K562 (cell line): ENCODE data around the gene TDRD12. TPM values are rescaled to one million over a fixed set of nuclear protein-coding genes. Genes with fewer than 3 reads are reported as not detected.
A peak's percentile ranks its signal among the peaks of the same experiment; 100 is the strongest.

Experiments used
- ATF2 ChIP-seq: sonication (generic); formaldehyde crosslinking; IDR thresholded peaks from 2 replicates; pipeline ENCODE4 v1.8.1; 2022; ENCODE audit warnings: missing genetic modification reagents
- BRCA1 ChIP-seq, 2 experiments: fragments of 450-650 bp in 1 of 2; sonication (generic) in 1 of 2; formaldehyde crosslinking in 1 of 2; IDR thresholded peaks; 2 replicates each; pipeline versions ENCODE4 v1.5.0 to v1.6.1; 2017 to 2020; ENCODE audit warnings: mild to moderate bottlenecking in 1 of 2, missing genetic modification reagents in 1 of 2
- CCNT2 ChIP-seq: IDR thresholded peaks from 2 replicates; pipeline ENCODE4 v1.6.1; 2011; ENCODE audit warnings: borderline replicate concordance, low read depth, mild to moderate bottlenecking, moderate library complexity, mixed read lengths, low read length; ENCODE audit not compliant: insufficient read length; ENCODE audit errors: extremely low read depth
- CHD1 ChIP-seq: fragments of 200-600 bp; sonication (generic); IDR thresholded peaks from one replicate; pipeline ENCODE4 v1.6.1; 2012; ENCODE audit warnings: mild to moderate bottlenecking, moderate library complexity, low read length, inconsistent platforms
- CTCF ChIP-seq, 3 experiments: IDR thresholded peaks in 2 of 3; conservative IDR thresholded peaks in 1 of 3; 2 replicates each; pipeline ENCODE4 v1.5.1; 2011 to 2012; ENCODE audit warnings: low read length in 3 of 3, mild to moderate bottlenecking in 3 of 3, control low read depth in 2 of 3, improper control_type of control experiment in 1 of 3, inconsistent platforms in 1 of 3, low read depth in 1 of 3, mixed read lengths in 1 of 3, moderate library complexity in 1 of 3; ENCODE audit not compliant: insufficient read depth in 2 of 3
- FIP1L1 ChIP-seq: fragments of 200-400 bp; formaldehyde crosslinking; IDR thresholded peaks from 2 replicates; pipeline ENCODE4 v1.6.1; 2018; ENCODE audit warnings: mild to moderate bottlenecking, low read depth, low read length; ENCODE audit not compliant: poor library complexity, severe bottlenecking
- L3MBTL2 ChIP-seq: fragments of 450-650 bp; IDR thresholded peaks from 2 replicates; pipeline ENCODE4 v1.6.1; 2016; ENCODE audit warnings: mild to moderate bottlenecking, moderate library complexity
- MAX ChIP-seq: sonication (generic); formaldehyde crosslinking; IDR thresholded peaks from 2 replicates; pipeline ENCODE4 v1.9.0; 2022; ENCODE audit warnings: mild to moderate bottlenecking, missing genetic modification reagents
- PCBP1 ChIP-seq: fragments of 200-400 bp; formaldehyde crosslinking; IDR thresholded peaks from 2 replicates; pipeline ENCODE4 v1.6.1; 2018; ENCODE audit warnings: mild to moderate bottlenecking, low read depth, low read length; ENCODE audit not compliant: poor library complexity, severe bottlenecking
- PREB ChIP-seq: sonication (generic); formaldehyde crosslinking; IDR thresholded peaks from 2 replicates; pipeline ENCODE4 v1.8.1; 2023; ENCODE audit warnings: mild to moderate bottlenecking, missing genetic modification reagents
- RBFOX2 ChIP-seq: fragments of 200-400 bp; formaldehyde crosslinking; IDR thresholded peaks from 2 replicates; pipeline ENCODE4 v1.6.1; 2017; ENCODE audit warnings: low read depth, mild to moderate bottlenecking, low read length, moderate library complexity
- TFAP4 ChIP-seq: sonication (generic); formaldehyde crosslinking; IDR thresholded peaks from 2 replicates; pipeline ENCODE4 v1.8.0; 2022; ENCODE audit warnings: missing genetic modification reagents, mild to moderate bottlenecking, moderate library complexity, borderline replicate concordance
- YBX1 ChIP-seq: fragments of 450-650 bp; IDR thresholded peaks from 2 replicates; pipeline ENCODE4 v1.7.1; 2016; ENCODE audit warnings: mild to moderate bottlenecking
- ZNF134 ChIP-seq: fragments of 250-450 bp; sonication (Bioruptor Pico); conservative IDR thresholded peaks from 2 replicates; pipeline ENCODE4 v1.4.0; 2020
- ZNF143 ChIP-seq: sonication (generic); formaldehyde crosslinking; IDR thresholded peaks from 2 replicates; pipeline ENCODE4 v1.9.0; 2022; ENCODE audit warnings: mild to moderate bottlenecking, missing genetic modification reagents
- polyA plus RNA-seq, 8 experiments: library from polyadenylated mRNA; depleted of rRNA in 4 of 8; stranded (reverse) in 5 of 8; unstranded in 3 of 8; fragments of >200 nt; fragmentation: Nextera tagmentation in 2 of 8; fragmentation: Illumina TruSeq in 1 of 8; extraction: Ambion mirVana in 2 of 8; extraction: Trizol in 1 of 8; gene quantifications; 2 replicates each; pipeline versions ENCODE4 v1.2.1 to v1.2.3, GENCODE V29; 2011 to 2014; ENCODE audit warnings: inconsistent platforms in 1 of 8, missing spikeins in 1 of 8
- total RNA-seq, 7 experiments: library from RNA; depleted of rRNA in 6 of 7; stranded (reverse); fragments of >200 nt in 6 of 7; fragmentation: Illumina TruSeq in 2 of 7; extraction: Trizol in 2 of 7; gene quantifications; 2 replicates each; pipeline versions ENCODE4 v1.2.1 to v1.2.3, GENCODE V29; 2011 to 2021; ENCODE audit warnings: low replicate concordance in 1 of 7

The TDRD12 gene
- total and polyA plus RNA-seq, 9 of the 15 experiments (the other 6 are each of a cell fraction or from before 2014, with no cell fraction given) = 0.03 TPM; not detected in 8

GRCh38 chr19:32691952-32692726, 27.4 kb upstream of the TDRD12 start (continued):
- TF ChIP-seq RBFOX2 = peak; percentile 96
- no peak for TF ChIP-seq CTCF (IDR thresholded peaks at IDR 0.05 in 2 of 3, conservative IDR thresholded peaks at IDR 0.05 in 1 of 3; ENCODE audit: insufficient read depth in 2 of 3, low read depth in 1 of 3, low read length in 3 of 3)
- TF ChIP-seq PREB = 0 out of 2 replicates have a peak, but pooled peaks have one; percentile 42
- peak; percentile 58 for TF ChIP-seq CCNT2
- peak; percentile 20; the same call in 1 of the 2 replicates for TF ChIP-seq ZNF134
- peak; percentile 54; the same call in 1 of the 2 replicates for TF ChIP-seq TFAP4
- peak; percentile 55 for TF ChIP-seq PCBP1
- peak; percentile 87 for TF ChIP-seq MAX (CRISPR knock-in tag)
- no peak for TF ChIP-seq BRCA1 (IDR thresholded peaks at IDR 0.05)
- TF ChIP-seq BRCA1 (CRISPR knock-in tag; IDR thresholded peaks at IDR 0.05) = peak; percentile 86; the same call in 1 of the 2 replicates
- peak; percentile 43 for TF ChIP-seq CHD1
- TF ChIP-seq YBX1 = no peak
- peak; percentile 94 for TF ChIP-seq FIP1L1
- TF ChIP-seq ATF2 = 0 out of 2 replicates have a peak, but pooled peaks have one; percentile 56
- TF ChIP-seq ZNF143 (CRISPR knock-in tag) = no peak
- peak; percentile 93 for TF ChIP-seq L3MBTL2
